ENCODE results near the gene A2M. TPM values are rescaled to one million over a fixed set of nuclear protein-coding genes. Genes with fewer than 3 reads are reported as not detected.

The A2M gene
- total and polyA plus RNA-seq, 2 donors (not counting 1 experiment from before 2014, with no cell fraction given): 0.04 TPM; not detected in 1

DNA sequence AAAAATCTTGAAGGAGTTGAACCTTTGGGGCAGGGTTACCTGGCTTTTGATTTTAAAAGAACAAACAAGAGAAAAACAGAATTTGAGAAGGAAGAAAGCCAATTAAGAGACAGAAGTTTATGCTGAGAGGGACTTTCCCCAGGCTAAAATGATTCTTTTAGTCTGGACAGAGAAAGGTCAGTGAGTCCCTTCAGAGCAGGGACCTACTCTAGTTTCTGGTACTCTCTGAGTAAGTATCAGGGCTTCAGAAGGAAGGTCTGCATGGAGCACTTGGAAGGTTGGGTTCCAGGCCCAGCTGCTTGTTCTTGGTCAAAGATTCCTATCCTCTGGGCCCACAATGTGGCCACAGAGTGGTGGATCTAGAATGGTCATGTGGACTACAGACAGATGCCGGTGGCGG, 66.8 kb downstream of the A2M start:
- Mint-ChIP-seq H3K27me3 (peaks cover 9% of the 10 kb centered on the region), H3K4me3 (no peak overlapping the region), H3K27ac (no peak overlapping the region), H3K9me3 (ENCODE audit: insufficient read depth) (no peaks in the 10 kb centered on the region), H3K4me1 (no peaks in the 10 kb centered on the region)
- H3K79me2 ChIP-seq (ENCODE audit: control insufficient read depth, insufficient read depth, low read length): no peaks in the 10 kb centered on the region
- TF ChIP-seq, protein P1, sequence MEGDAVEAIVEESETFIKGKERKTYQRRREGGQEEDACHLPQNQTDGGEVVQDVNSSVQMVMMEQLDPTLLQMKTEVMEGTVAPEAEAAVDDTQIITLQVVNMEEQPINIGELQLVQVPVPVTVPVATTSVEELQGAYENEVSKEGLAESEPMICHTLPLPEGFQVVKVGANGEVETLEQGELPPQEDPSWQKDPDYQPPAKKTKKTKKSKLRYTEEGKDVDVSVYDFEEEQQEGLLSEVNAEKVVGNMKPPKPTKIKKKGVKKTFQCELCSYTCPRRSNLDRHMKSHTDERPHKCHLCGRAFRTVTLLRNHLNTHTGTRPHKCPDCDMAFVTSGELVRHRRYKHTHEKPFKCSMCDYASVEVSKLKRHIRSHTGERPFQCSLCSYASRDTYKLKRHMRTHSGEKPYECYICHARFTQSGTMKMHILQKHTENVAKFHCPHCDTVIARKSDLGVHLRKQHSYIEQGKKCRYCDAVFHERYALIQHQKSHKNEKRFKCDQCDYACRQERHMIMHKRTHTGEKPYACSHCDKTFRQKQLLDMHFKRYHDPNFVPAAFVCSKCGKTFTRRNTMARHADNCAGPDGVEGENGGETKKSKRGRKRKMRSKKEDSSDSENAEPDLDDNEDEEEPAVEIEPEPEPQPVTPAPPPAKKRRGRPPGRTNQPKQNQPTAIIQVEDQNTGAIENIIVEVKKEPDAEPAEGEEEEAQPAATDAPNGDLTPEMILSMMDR (IDR thresholded peaks at IDR 0.05): no peak
- no peak for TF ChIP-seq EZH2 (IDR thresholded peaks at IDR 0.05; ENCODE audit: borderline replicate concordance, insufficient read depth, low read depth, low read length, poor library complexity, severe bottlenecking)
- H3K36me3 ChIP-seq (replicated peaks in 1 of 2; ENCODE audit: control extremely low read depth in 1 of 2, control insufficient read depth in 1 of 2, extremely low read depth in 1 of 2, insufficient read depth in 2 of 2, low read length in 1 of 2): no peaks in the 10 kb centered on the region
- H3K27me3 ChIP-seq (replicated peaks in 1 of 4; ENCODE audit: control extremely low read depth in 1 of 4, control insufficient read depth in 3 of 4, insufficient read depth in 4 of 4, low read length in 3 of 4): no peaks in the 10 kb centered on the region
- H3K27ac ChIP-seq (ENCODE audit: low read length in 2 of 2): no peak overlapping the region
- no peak overlapping the region for H3K4me3 ChIP-seq (ENCODE audit: control extremely low read depth in 1 of 5, extremely low read depth in 1 of 5, insufficient read depth in 1 of 5, low read depth in 2 of 5, low read length in 4 of 5)
- no peaks in the 10 kb centered on the region for H3K4me1 ChIP-seq (ENCODE audit: control insufficient read depth in 2 of 2, insufficient read depth in 2 of 2, low read length in 2 of 2)
- H3K4me2 ChIP-seq (replicated peaks; ENCODE audit: low read depth, low read length, poor library complexity, severe bottlenecking): no peak overlapping the region
- H3K9me3 ChIP-seq (ENCODE audit: control extremely low read depth in 1 of 3, control insufficient read depth in 2 of 3, insufficient read depth in 1 of 3, low read length in 2 of 3): peaks cover 0 to 1% (median 0%) of the 10 kb centered on the region in 3 donors
- POLR2A ChIA-PET: no interaction called here
- H3K9ac ChIP-seq (ENCODE audit: low read length): no peak overlapping the region
- DNase-seq (no peak), ATAC-seq (ENCODE audit: low read depth) (no peak)
- CTCF ChIA-PET: interaction anchor here (0.7 to 4.4 kb wide), 22 partner anchors 9 to 505 kb away, joined by 3 to 33 read pairs (median 4); partner anchors contain the start of gene M6PR
- H2AFZ ChIP-seq (ENCODE audit: insufficient read depth, low read depth, low read length, poor library complexity, severe bottlenecking): no peak overlapping the region
- no peaks in the 10 kb centered on the region for H4K20me1 ChIP-seq (ENCODE audit: control insufficient read depth, insufficient read depth, low read length, poor library complexity, severe bottlenecking)
- intact Hi-C loops (cut with micrococcal nuclease): no loop called here
- 100% methylated on average over 2 of the region's 2 CpGs for WGBS (ENCODE audit: insufficient coverage)

DNA sequence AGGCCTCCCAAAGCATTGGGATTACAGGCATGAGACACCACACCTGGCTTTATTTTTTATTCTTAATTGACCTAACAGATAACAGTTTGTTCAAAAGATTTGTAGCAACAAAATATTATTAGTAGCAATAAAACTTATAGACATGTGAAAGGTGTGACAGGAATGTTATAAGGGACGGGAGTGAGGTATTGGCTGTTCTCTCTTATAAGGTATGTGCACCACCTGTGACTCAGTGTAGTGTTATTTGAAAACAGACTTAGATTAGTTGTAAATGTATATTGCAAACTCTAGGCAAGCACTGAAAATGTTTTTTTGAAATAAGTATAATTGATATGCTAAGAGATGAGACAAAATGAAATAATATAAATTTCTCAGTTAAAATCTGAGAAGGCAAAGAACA, 68.6 kb downstream of the A2M start:
- Histone ChIP-seq H3K27me3 (replicated peaks in 1 of 4; ENCODE audit: control extremely low read depth in 1 of 4, control insufficient read depth in 3 of 4, insufficient read depth in 4 of 4, low read length in 3 of 4) (no peaks in the 10 kb centered on the region), H4K20me1 (ENCODE audit: control insufficient read depth, insufficient read depth, low read length, poor library complexity, severe bottlenecking) (no peaks in the 10 kb centered on the region), H3K4me2 (replicated peaks; ENCODE audit: low read depth, low read length, poor library complexity, severe bottlenecking) (no peak overlapping the region), H3K4me1 (ENCODE audit: control insufficient read depth in 2 of 2, insufficient read depth in 2 of 2, low read length in 2 of 2) (no peaks in the 10 kb centered on the region), H3K27ac (ENCODE audit: low read length in 2 of 2) (no peak overlapping the region), H3K4me3 (ENCODE audit: control extremely low read depth in 1 of 5, extremely low read depth in 1 of 5, insufficient read depth in 1 of 5, low read depth in 2 of 5, low read length in 4 of 5) (no peak overlapping the region), H3K79me2 (ENCODE audit: control insufficient read depth, insufficient read depth, low read length) (no peaks in the 10 kb centered on the region), H3K36me3 (replicated peaks in 1 of 2; ENCODE audit: control extremely low read depth in 1 of 2, control insufficient read depth in 1 of 2, extremely low read depth in 1 of 2, insufficient read depth in 2 of 2, low read length in 1 of 2) (no peaks in the 10 kb centered on the region), H3K9me3 (ENCODE audit: control extremely low read depth in 1 of 3, control insufficient read depth in 2 of 3, insufficient read depth in 1 of 3, low read length in 2 of 3) (peaks cover 0 to 1% (median 0%) of the 10 kb centered on the region in 3 donors), H2AFZ (ENCODE audit: insufficient read depth, low read depth, low read length, poor library complexity, severe bottlenecking) (no peak overlapping the region), H3K9ac (ENCODE audit: low read length) (no peak overlapping the region)
- H3K27me3 Mint-ChIP-seq: peaks cover 8% of the 10 kb centered on the region
- CTCF ChIA-PET: interaction anchor here (0.6 to 1.5 kb wide), 3 partner anchors 389 to 503 kb away, joined by 3 to 6 read pairs (median 3); no protein-coding TSS in a partner anchor
- ATAC-seq (ENCODE audit: low read depth): no peak
- intact Hi-C loops (cut with micrococcal nuclease): no loop called here
- no peak overlapping the region for H3K27ac Mint-ChIP-seq
- POLR2A ChIA-PET: no interaction called here
- H3K9me3 Mint-ChIP-seq (ENCODE audit: insufficient read depth): no peaks in the 10 kb centered on the region
- TF ChIP-seq, protein P1 (IDR thresholded peaks at IDR 0.05): no peak
- no peak for TF ChIP-seq EZH2 (IDR thresholded peaks at IDR 0.05; ENCODE audit: borderline replicate concordance, insufficient read depth, low read depth, low read length, poor library complexity, severe bottlenecking)
- 100% methylated on average over 1 of the region's 1 CpG for WGBS (ENCODE audit: insufficient coverage)
- H3K4me1 Mint-ChIP-seq: no peaks in the 10 kb centered on the region
- H3K4me3 Mint-ChIP-seq: no peak overlapping the region
- DNase-seq: no peak
